ENCODE measurements around the gene SOX1. TPM values are rescaled to one million over a fixed set of nuclear protein-coding genes. Genes with fewer than 3 reads are reported as not detected.

Gene SOX1
- total and polyA plus RNA-seq, 9 of the 15 experiments (the other 6 are each of a cell fraction or from before 2014, with no cell fraction given) = not detected

DNA sequence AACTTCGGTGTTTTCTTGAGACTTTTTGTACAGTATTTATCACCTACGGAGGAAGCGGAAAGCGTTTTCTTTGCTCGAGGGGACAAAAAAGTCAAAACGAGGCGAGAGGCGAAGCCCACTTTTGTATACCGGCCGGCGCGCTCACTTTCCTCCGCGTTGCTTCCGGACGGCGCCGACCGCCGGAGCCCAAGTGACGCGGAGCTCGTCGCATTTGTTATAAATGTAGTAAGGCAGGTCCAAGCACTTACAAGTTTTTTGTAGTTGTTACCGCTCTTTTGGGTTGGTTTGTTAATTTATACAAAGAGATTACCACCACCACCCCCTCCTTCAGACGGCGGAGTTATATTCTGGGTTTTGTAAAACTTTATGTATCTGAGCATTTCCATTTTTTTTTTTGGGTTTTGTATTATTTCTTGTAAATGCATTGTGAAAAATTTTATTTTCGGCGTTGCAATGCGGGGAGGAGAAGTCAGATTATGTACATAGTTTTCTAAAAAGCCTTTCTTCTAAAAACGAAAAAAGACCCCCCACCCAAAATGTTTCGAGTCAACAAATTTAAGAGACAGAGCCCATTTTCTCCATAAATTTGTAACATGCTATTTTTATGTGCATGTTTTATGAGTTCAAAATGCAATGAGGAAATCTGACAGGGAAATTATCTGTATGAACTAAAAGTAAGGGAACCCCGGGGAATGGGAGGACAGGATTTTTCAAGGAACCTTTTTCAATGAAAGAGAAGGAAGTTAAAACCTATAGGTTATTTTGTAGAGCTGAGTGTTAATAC, 2.3 kb downstream of the SOX1 start:
- in situ Hi-C loops (cut with MboI) (no loop called here), intact Hi-C loops (cut with micrococcal nuclease) (loop anchor here (10.0 kb wide), 1 partner anchor 266 kb away; no protein-coding TSS in a partner anchor)
- H3K27ac ChIP-seq (ENCODE audit: extremely low read depth, low read depth, low read length) = no peak overlapping the region
- H3K36me3 ChIP-seq (ENCODE audit: control insufficient read depth, insufficient read depth, low read length) = no peaks in the 10 kb centered on the region
- POLR2A ChIA-PET = no interaction called here
- ATAC-seq = no peak
- H3K4me1 ChIP-seq (replicated peaks in 1 of 2; ENCODE audit: control insufficient read depth in 2 of 2, insufficient read depth in 2 of 2, low read length in 2 of 2) = no peaks in the 10 kb centered on the region
- no peak overlapping the region for H3K9ac ChIP-seq (ENCODE audit: insufficient read depth in 1 of 2, low read depth in 2 of 2, low read length in 2 of 2)
- no TSS peak for BruUV-seq (replicated peaks)
- no peaks in the 10 kb centered on the region for H3K79me2 ChIP-seq (ENCODE audit: control insufficient read depth, insufficient read depth, low read length)
- peaks cover 0 to 3% of the 10 kb centered on the region in 2 experiments; a peak in 2 of 5 replicates for H3K27me3 ChIP-seq (ENCODE audit: control insufficient read depth in 2 of 2, insufficient read depth in 2 of 2, low read length in 2 of 2)
- no peaks in the 10 kb centered on the region for H3K9me3 ChIP-seq (replicated peaks; ENCODE audit: control insufficient read depth, insufficient read depth, low read depth, low read length)
- no peak for FAIRE-seq
- no peaks in the 10 kb centered on the region for H3K9me1 ChIP-seq (ENCODE audit: control insufficient read depth, insufficient read depth, low read length)
- no peak overlapping the region for H3K4me2 ChIP-seq (ENCODE audit: insufficient read depth, low read length)
- no peak overlapping the region for H2AFZ ChIP-seq (ENCODE audit: low read depth, low read length)
- WGBS (ENCODE audit: insufficient coverage, low coverage, missing lambda C conversion rate) = 25% methylated on average over 9 of the region's 33 CpGs
- no peak overlapping the region for H3K4me3 ChIP-seq
- TF ChIP-seq MYNN (IDR thresholded peaks at IDR 0.05) (no peak), MYNN (CRISPR knock-in tag; IDR thresholded peaks at IDR 0.05) (no peak), FIP1L1 (IDR thresholded peaks at IDR 0.05; ENCODE audit: low read depth, low read length, poor library complexity, severe bottlenecking) (no peak), ZNF133 (CRISPR knock-in tag; IDR thresholded peaks at IDR 0.05) (no peak), ASH1L (IDR thresholded peaks at IDR 0.05; ENCODE audit: borderline replicate concordance, low read depth, partially characterized antibody) (no peak), KDM2B (CRISPR knock-in tag; IDR thresholded peaks at IDR 0.05) (no peak)
- TF ChIP-seq, protein P1, sequence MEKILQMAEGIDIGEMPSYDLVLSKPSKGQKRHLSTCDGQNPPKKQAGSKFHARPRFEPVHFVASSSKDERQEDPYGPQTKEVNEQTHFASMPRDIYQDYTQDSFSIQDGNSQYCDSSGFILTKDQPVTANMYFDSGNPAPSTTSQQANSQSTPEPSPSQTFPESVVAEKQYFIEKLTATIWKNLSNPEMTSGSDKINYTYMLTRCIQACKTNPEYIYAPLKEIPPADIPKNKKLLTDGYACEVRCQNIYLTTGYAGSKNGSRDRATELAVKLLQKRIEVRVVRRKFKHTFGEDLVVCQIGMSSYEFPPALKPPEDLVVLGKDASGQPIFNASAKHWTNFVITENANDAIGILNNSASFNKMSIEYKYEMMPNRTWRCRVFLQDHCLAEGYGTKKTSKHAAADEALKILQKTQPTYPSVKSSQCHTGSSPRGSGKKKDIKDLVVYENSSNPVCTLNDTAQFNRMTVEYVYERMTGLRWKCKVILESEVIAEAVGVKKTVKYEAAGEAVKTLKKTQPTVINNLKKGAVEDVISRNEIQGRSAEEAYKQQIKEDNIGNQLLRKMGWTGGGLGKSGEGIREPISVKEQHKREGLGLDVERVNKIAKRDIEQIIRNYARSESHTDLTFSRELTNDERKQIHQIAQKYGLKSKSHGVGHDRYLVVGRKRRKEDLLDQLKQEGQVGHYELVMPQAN (IDR thresholded peaks at IDR 0.05; ENCODE audit: borderline replicate concordance) = no peak
- DNase-seq (ENCODE audit: extremely low read depth in 1 of 4, low spot score in 3 of 4) = no peak
- no peaks in the 10 kb centered on the region for H4K20me1 ChIP-seq (replicated peaks; ENCODE audit: control insufficient read depth, insufficient read depth, low read length)
- CTCF ChIA-PET (ENCODE audit: low intra/inter-chr PET ratio) = no interaction called here

All from K562 (cell line).